PC-3 (cell line): Measurements from ENCODE around the gene SPEN. TPM values are rescaled to one million over a fixed set of nuclear protein-coding genes. Genes with fewer than 3 reads are reported as not detected.
"Not testable (repeated sequence)": the region's sequence is repeated elsewhere in the genome, so short reads cannot be mapped to it uniquely, and the experiment has no call there.

ENCODE experiments used
- ATAC-seq: fragments of 200-7000 bp; cut with Tn5 transposase; 2 replicates; pipeline ENCODE4 v1.9.1; 2020; ENCODE audit warnings: mild to moderate bottlenecking, moderate library complexity
- BruUV-seq: library from RNA; stranded (reverse); fragments of 400-500 nt; replicated peaks from 2 replicates; lab custom pipeline; 2021; lab: Mats Ljungman, UMichigan
- CTCF ChIA-PET: fragments of 300-600 bp; sonication (Branson Sonifier 250); formaldehyde crosslinking; loops from one replicate; lab custom pipeline; 2022; ENCODE audit warnings: antibody characterized with exemption; lab: Charles Lee
- POLR2A ChIA-PET: fragments of 300-600 bp; sonication (Branson Sonifier 250); formaldehyde crosslinking; loops from one replicate; lab custom pipeline; 2022; ENCODE audit warnings: antibody characterized with exemption; ENCODE audit not compliant: unreplicated experiment; lab: Charles Lee
- DNase-seq: peaks from one replicate; pipeline ENCODE4 v3.0.0-alpha.2; 2015
- H2AFZ ChIP-seq: fragments of 300-600 bp; sonication (generic); 2 replicates; pipeline ENCODE4 v1.6.0; 2016; ENCODE audit warnings: antibody characterized with exemption, low read length
- H3F3A ChIP-seq: fragments of 300-600 bp; sonication (generic); one replicate; pipeline ENCODE4 v1.6.0; 2017; ENCODE audit warnings: antibody characterized with exemption, low read length, control low read depth, mild to moderate bottlenecking; ENCODE audit not compliant: unreplicated experiment
- H3K27ac ChIP-seq: fragments of 300-600 bp; sonication (generic); 2 replicates; pipeline ENCODE4 v1.5.1; 2016; ENCODE audit warnings: mild to moderate bottlenecking, low read length
- H3K27me3 ChIP-seq: fragments of 300-600 bp; sonication (generic); 2 replicates; pipeline ENCODE4 v1.6.1; 2016; ENCODE audit warnings: low read length, mixed read lengths
- H3K36me3 ChIP-seq: fragments of 300-600 bp; sonication (generic); 2 replicates; pipeline ENCODE4 v1.6.1; 2016; ENCODE audit warnings: low read depth, mixed run types, low read length, mixed read lengths
- H3K4me1 ChIP-seq: fragments of 300-600 bp; sonication (generic); 2 replicates; pipeline ENCODE4 v1.5.1; 2016; ENCODE audit warnings: low read length; ENCODE audit not compliant: insufficient read depth
- H3K4me2 ChIP-seq: fragments of 300-600 bp; sonication (generic); 2 replicates; pipeline ENCODE4 v1.6.0; 2016; ENCODE audit warnings: low read length
- H3K4me3 ChIP-seq: fragments of 300-600 bp; sonication (generic); 2 replicates; pipeline ENCODE4 v1.5.1; 2016; ENCODE audit warnings: mild to moderate bottlenecking, low read length, mixed read lengths
- H3K79me2 ChIP-seq: fragments of 300-600 bp; sonication (generic); 2 replicates; pipeline ENCODE4 v1.6.1; 2017; ENCODE audit warnings: low read length, mixed read lengths
- H3K9ac ChIP-seq: fragments of 300-600 bp; sonication (generic); 2 replicates; pipeline ENCODE4 v1.6.0; 2016; ENCODE audit warnings: mild to moderate bottlenecking, low read length
- H3K9me2 ChIP-seq: fragments of 300-600 bp; sonication (generic); replicated peaks from 2 replicates; pipeline ENCODE4 v1.6.1; 2016; ENCODE audit warnings: mixed run types, low read length, mixed read lengths
- H3K9me3 ChIP-seq: fragments of 300-600 bp; sonication (generic); 2 replicates; pipeline ENCODE4 v1.6.1; 2016; ENCODE audit warnings: low read length, mixed read lengths
- H4K20me1 ChIP-seq: fragments of 300-600 bp; sonication (generic); 2 replicates; pipeline ENCODE4 v1.6.1; 2016; ENCODE audit warnings: low read length, mixed read lengths
- CTCF ChIP-seq: fragments of 300-600 bp; sonication (generic); conservative IDR thresholded peaks from 2 replicates; pipeline ENCODE4 v1.5.1; 2017; ENCODE audit warnings: antibody characterized with exemption, low read depth, mild to moderate bottlenecking, low read length
- EZH2 ChIP-seq: fragments of 300-600 bp; sonication (generic); IDR thresholded peaks from one replicate; pipeline ENCODE4 v1.6.1; 2017; ENCODE audit warnings: antibody characterized with exemption, mild to moderate bottlenecking, low read length; ENCODE audit not compliant: unreplicated experiment
- EZH2phosphoT487 ChIP-seq: fragments of 300-600 bp; sonication (generic); IDR thresholded peaks from 2 replicates; pipeline ENCODE4 v1.6.1; 2018; ENCODE audit warnings: mild to moderate bottlenecking, antibody characterized with exemption, low read length, borderline replicate concordance
- intact Hi-C: fragments of 100-400 bp; cut with micrococcal nuclease; formaldehyde crosslinking; loops from 2 replicates; pipeline ENCODE4 v1.9.0; 2023
- total RNA-seq: library from RNA; depleted of rRNA; stranded (reverse); fragments of >200 nt; gene quantifications from 2 replicates; pipeline ENCODE4 v1.2.3, GENCODE V29; 2014

SPEN gene
- total RNA-seq, 1 experiment from 2014 or later = 26.7 TPM

DNA sequence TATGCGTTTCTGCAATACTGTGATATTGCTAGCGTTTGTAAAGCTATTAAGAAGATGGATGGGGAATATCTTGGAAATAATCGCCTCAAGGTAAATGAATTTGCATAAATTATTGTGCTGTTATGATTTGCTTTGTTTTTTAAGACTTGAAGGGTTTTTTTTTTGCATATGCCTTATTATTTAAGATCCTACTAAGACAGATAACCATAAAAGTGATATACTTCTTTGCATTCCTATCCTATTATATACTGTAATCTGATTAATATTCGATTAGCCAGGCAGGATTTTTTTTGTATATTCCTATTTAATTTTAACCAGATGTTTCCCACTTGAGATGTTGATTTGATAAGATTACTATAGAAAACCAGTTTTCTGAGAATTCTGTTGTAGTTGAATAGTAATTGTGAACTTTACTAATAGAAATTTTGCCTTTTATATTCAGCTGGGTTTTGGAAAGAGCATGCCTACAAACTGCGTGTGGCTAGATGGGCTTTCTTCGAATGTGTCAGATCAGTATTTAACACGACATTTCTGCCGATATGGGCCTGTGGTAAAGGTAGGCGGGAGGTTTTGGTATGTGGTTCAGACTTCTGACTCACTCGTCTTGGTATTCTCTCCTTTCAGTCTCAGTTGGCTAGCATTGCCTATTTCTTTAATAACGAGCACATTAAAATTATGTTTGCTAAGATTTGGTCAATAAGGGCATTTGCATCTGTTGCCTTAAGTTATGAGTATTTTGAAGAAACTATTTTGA, 71.6 kb downstream of the SPEN start:
- no peaks in the 10 kb centered on the region; the same call in 1 of the 2 replicates for H4K20me1 ChIP-seq
- H3K4me1 ChIP-seq = peaks cover 52% of the 10 kb centered on the region
- CTCF ChIA-PET = no interaction called here
- no peaks in the 10 kb centered on the region for H3F3A ChIP-seq
- H3K79me2 ChIP-seq = peaks cover 84% of the 10 kb centered on the region
- no peak overlapping the region for H2AFZ ChIP-seq
- intact Hi-C loops = loop anchor here (5.0 kb wide), 2 partner anchors 72 to 122 kb away; partner anchors contain the start of gene SPEN
- no peaks in the 10 kb centered on the region for H3K27me3 ChIP-seq
- H3K4me3 ChIP-seq = no peak overlapping the region
- peak; percentile 92 for ATAC-seq
- no peak overlapping the region for H3K9ac ChIP-seq
- POLR2A ChIA-PET = no interaction called here
- no TSS peak for BruUV-seq
- no peaks in the 10 kb centered on the region for H3K9me3 ChIP-seq
- peak overlapping the region; percentile 35 for H3K4me2 ChIP-seq
- H3K27ac ChIP-seq = peak overlapping the region; percentile 5
- H3K36me3 ChIP-seq = peaks cover 40% of the 10 kb centered on the region
- TF ChIP-seq EZH2phosphoT487 (no peak), CTCF (no peak), EZH2 (no peak)
- peak; percentile 85 for DNase-seq
- H3K9me2 ChIP-seq = no peaks in the 10 kb centered on the region

- ATAC-seq (peak; percentile 18; the same call in 1 of the 2 replicates), DNase-seq (peak; percentile 55)
- H3K9me2 ChIP-seq = no peaks in the 10 kb centered on the region
- H3K4me3 ChIP-seq = no peak overlapping the region
- ChIA-PET CTCF (interaction anchor here (0.9 kb wide), 1 partner anchor 108 kb away, joined by 3 read pairs; no protein-coding TSS in a partner anchor), POLR2A (interaction anchor here (0.6 kb wide), 1 partner anchor 52 kb away, joined by 4 read pairs; no protein-coding TSS in a partner anchor)
- H4K20me1 ChIP-seq = no peaks in the 10 kb centered on the region
- intact Hi-C loops = no loop called here
- no peak overlapping the region for H2AFZ ChIP-seq
- H3K4me2 ChIP-seq = no peak overlapping the region; the same call in 1 of the 2 replicates
- H3K9me3 ChIP-seq = no peaks in the 10 kb centered on the region
- no TSS peak for BruUV-seq
- no peaks in the 10 kb centered on the region for H3K27me3 ChIP-seq
- H3K79me2 ChIP-seq = peaks cover 65% of the 10 kb centered on the region
- H3F3A ChIP-seq = no peaks in the 10 kb centered on the region
- peaks cover 47% of the 10 kb centered on the region for H3K4me1 ChIP-seq
- no peak overlapping the region for H3K9ac ChIP-seq
- H3K36me3 ChIP-seq = peaks cover 49% of the 10 kb centered on the region
- TF ChIP-seq EZH2 = no peak
- no peak for TF ChIP-seq CTCF
- no peak for TF ChIP-seq EZH2phosphoT487
- no peak overlapping the region for H3K27ac ChIP-seq
Measured at GRCh38 chr1:15923241-15923640, 75.7 kb downstream of the SPEN start.

- Histone ChIP-seq H3K36me3 (peaks cover 72% of the 10 kb centered on the region), H3K79me2 (peaks cover 41% of the 10 kb centered on the region)
Measured at GRCh38 chr1:15926448-15926847, 78.9 kb downstream of the SPEN start.

More at GRCh38 chr1:15926448-15926847, 78.9 kb downstream of the SPEN start:
- peaks cover 31% of the 10 kb centered on the region for H3K4me1 ChIP-seq
- H3K9me2 ChIP-seq, H2AFZ ChIP-seq, CTCF ChIA-PET, H3F3A ChIP-seq, POLR2A ChIA-PET, H3K9ac ChIP-seq, ATAC-seq, H4K20me1 ChIP-seq, DNase-seq, H3K27ac ChIP-seq, H3K9me3 ChIP-seq, H3K27me3 ChIP-seq, intact Hi-C loops, H3K4me2 ChIP-seq, BruUV-seq, H3K4me3 ChIP-seq: not testable (repeated sequence)
